K562 (cell line): ENCODE data around the gene COL4A5. TPM values are rescaled to one million over a fixed set of nuclear protein-coding genes. Genes with fewer than 3 reads are reported as not detected.

Experiments used
- ATAC-seq: fragments of 200-7000 bp; cut with Tn5 transposase; 3 replicates; pipeline ENCODE4 v1.9.1; 2020; ENCODE audit warnings: moderate library complexity
- BruUV-seq: library from RNA; stranded (reverse); fragments of 400-500 nt; replicated peaks from 2 replicates; lab custom pipeline; 2021; lab: Mats Ljungman, UMichigan
- CTCF ChIA-PET: fragments of 300-600 bp; formaldehyde crosslinking; extraction: SDS; loops from one replicate; lab custom pipeline; 2021; ENCODE audit warnings: low intra/inter-chr PET ratio; lab: Yijun Ruan, JAX
- POLR2A ChIA-PET: fragments of 300-600, 350-650 bp; sonication (Branson Sonifier 250); formaldehyde crosslinking; extraction: SDS; loops from one replicate; lab custom pipeline; 2021; ENCODE audit warnings: antibody characterized with exemption, inconsistent platforms; lab: Yijun Ruan, JAX
- DNase-seq, 4 experiments: peaks; one replicate each; pipeline versions ENCODE4 v3.0.0 to v3.0.0-alpha.2; 2011 to 2018; ENCODE audit warnings: low spot score in 3 of 4, mixed read lengths in 3 of 4; ENCODE audit errors: extremely low read depth in 1 of 4
- FAIRE-seq: peaks from 2 replicates; lab custom pipeline; 2011; peaks lifted over from hg19 to GRCh38; lab: Jason Lieb, UNC
- H2AFZ ChIP-seq: 2 replicates; pipeline ENCODE4 v1.6.0; 2011; ENCODE audit warnings: low read depth, low read length, control low read depth, inconsistent platforms
- H3K27ac ChIP-seq: fragments of 200-600 bp; 3 replicates; pipeline ENCODE4 v1.8.0; 2011; ENCODE audit warnings: low read depth, mild to moderate bottlenecking, control low read depth, inconsistent platforms, low read length, moderate library complexity, mixed read lengths; ENCODE audit errors: extremely low read depth
- H3K27me3 ChIP-seq, 2 experiments: fragments of 300-600 bp in 1 of 2; 2 replicates in 1 of 2; 3 replicates in 1 of 2; pipeline versions ENCODE4 v1.6.0 to v1.8.0; 2011; ENCODE audit warnings: inconsistent platforms in 2 of 2, low read length in 2 of 2, mild to moderate bottlenecking in 1 of 2, mixed read lengths in 1 of 2, moderate library complexity in 1 of 2; ENCODE audit not compliant: control insufficient read depth in 2 of 2, insufficient read depth in 2 of 2
- H3K36me3 ChIP-seq: fragments of 300-600 bp; 3 replicates; pipeline ENCODE4 v1.8.0; 2011; ENCODE audit warnings: mild to moderate bottlenecking, low read length, inconsistent platforms; ENCODE audit not compliant: control insufficient read depth, insufficient read depth
- H3K4me1 ChIP-seq, 2 experiments: fragments of 200-600 bp in 1 of 2; replicated peaks in 1 of 2; 2 replicates in 1 of 2; 3 replicates in 1 of 2; pipeline versions ENCODE4 v1.5.1 to v1.8.0; 2011; ENCODE audit warnings: inconsistent platforms in 2 of 2, low read length in 2 of 2, mild to moderate bottlenecking in 1 of 2, mixed read lengths in 1 of 2, moderate library complexity in 1 of 2; ENCODE audit not compliant: control insufficient read depth in 2 of 2, insufficient read depth in 2 of 2
- H3K4me2 ChIP-seq: 2 replicates; pipeline ENCODE4 v1.6.1; 2011; ENCODE audit warnings: low read length, control low read depth, inconsistent platforms, mixed read lengths; ENCODE audit not compliant: insufficient read depth
- H3K4me3 ChIP-seq: fragments of 200-600 bp; sonication (generic), shearing (Covaris generic); 2 replicates; pipeline ENCODE4 v1.5.1; 2016; ENCODE audit warnings: control low read depth, inconsistent platforms
- H3K79me2 ChIP-seq: fragments of 200-600 bp; 3 replicates; pipeline ENCODE4 v1.8.0; 2011; ENCODE audit warnings: low read length, inconsistent platforms; ENCODE audit not compliant: control insufficient read depth, insufficient read depth
- H3K9ac ChIP-seq, 2 experiments: 2 replicates each; pipeline versions ENCODE4 v1.6.0 to v1.6.1; 2011; ENCODE audit warnings: low read depth in 2 of 2, low read length in 2 of 2, control low read depth in 1 of 2, inconsistent platforms in 1 of 2, mild to moderate bottlenecking in 1 of 2, mixed read lengths in 1 of 2; ENCODE audit not compliant: insufficient read depth in 1 of 2
- H3K9me1 ChIP-seq: one replicate; pipeline ENCODE4 v1.6.0; 2011; ENCODE audit warnings: inconsistent platforms, mild to moderate bottlenecking, low read length, moderate library complexity; ENCODE audit not compliant: control insufficient read depth, insufficient read depth
- H3K9me3 ChIP-seq: replicated peaks from 2 replicates; pipeline ENCODE4 v1.5.1; 2011; ENCODE audit warnings: low read depth, low read length, inconsistent platforms; ENCODE audit not compliant: control insufficient read depth, insufficient read depth
- H4K20me1 ChIP-seq: replicated peaks from 2 replicates; pipeline ENCODE4 v1.6.1; 2011; ENCODE audit warnings: low read length, inconsistent platforms, mixed read lengths; ENCODE audit not compliant: control insufficient read depth, insufficient read depth
- BCL6 ChIP-seq: fragments of 250-450 bp; sonication (Bioruptor Pico); IDR thresholded peaks from 2 replicates; pipeline ENCODE4 v1.4.0; 2020
- C11orf30 ChIP-seq: fragments of 450-650 bp; IDR thresholded peaks from 2 replicates; pipeline ENCODE4 v1.6.1; 2016; ENCODE audit warnings: low read depth, mild to moderate bottlenecking
- FOXA3 ChIP-seq, 2 experiments: fragments of 450-650 bp in 1 of 2; sonication (generic) in 1 of 2; formaldehyde crosslinking; IDR thresholded peaks in 1 of 2; conservative IDR thresholded peaks in 1 of 2; 2 replicates each; pipeline versions ENCODE4 v1.4.0 to v1.8.0; 2020 to 2022; ENCODE audit warnings: mild to moderate bottlenecking in 2 of 2, missing genetic modification reagents in 1 of 2
- FOXP1 ChIP-seq: sonication (generic); formaldehyde crosslinking; IDR thresholded peaks from 2 replicates; pipeline ENCODE4 v1.8.0; 2022; ENCODE audit warnings: mild to moderate bottlenecking, missing genetic modification reagents
- HSF4 ChIP-seq: fragments of 250-450 bp; sonication (Bioruptor Pico); IDR thresholded peaks from 2 replicates; pipeline ENCODE4 v2.1.2; 2022; ENCODE audit warnings: mild to moderate bottlenecking, moderate library complexity, borderline replicate concordance
- KAT2B ChIP-seq: IDR thresholded peaks from one replicate; pipeline ENCODE4 v1.6.1; 2012; ENCODE audit warnings: low read depth, mild to moderate bottlenecking, control low read depth, inconsistent platforms, low read length, moderate library complexity
- NR2F6 ChIP-seq: fragments of 450-650 bp; formaldehyde crosslinking; IDR thresholded peaks from 2 replicates; pipeline ENCODE4 v1.4.0; 2020; ENCODE audit warnings: mild to moderate bottlenecking
- SMAD3 ChIP-seq: fragments of 450-650 bp; formaldehyde crosslinking; conservative IDR thresholded peaks from 2 replicates; pipeline ENCODE4 v1.4.0; 2020; ENCODE audit warnings: mild to moderate bottlenecking
- TEAD2 ChIP-seq: fragments of 450-650 bp; IDR thresholded peaks from 2 replicates; pipeline ENCODE4 v1.6.1; 2016; ENCODE audit warnings: missing genetic modification characterization, control low read depth, missing compliant biosample characterization
- ZNF143 ChIP-seq: sonication (generic); formaldehyde crosslinking; IDR thresholded peaks from 2 replicates; pipeline ENCODE4 v1.9.0; 2022; ENCODE audit warnings: mild to moderate bottlenecking, missing genetic modification reagents
- ZNF76 ChIP-seq: fragments of 250-450 bp; sonication (Bioruptor Pico); IDR thresholded peaks from 2 replicates; pipeline ENCODE4 v1.4.0; 2020; ENCODE audit warnings: mild to moderate bottlenecking, moderate library complexity, borderline replicate concordance
- WGBS: fragments of 100-300 bp; shearing (Covaris generic); methylation state at CpG from one replicate; pipeline ENCODE4 v1.1.6; 2016; ENCODE audit warnings: low coverage, mixed read lengths; ENCODE audit not compliant: insufficient coverage; ENCODE audit errors: missing lambda C conversion rate; 5-methylcytosine and 5-hydroxymethylcytosine counted together
- in situ Hi-C: fragments of 300-500 bp; cut with MboI; formaldehyde crosslinking; loops from 4 replicates; pipeline ENCODE4 v1.15.0; 2018; ENCODE audit warnings: inconsistent platforms, mixed read lengths
- intact Hi-C: fragments of 100-400 bp; cut with micrococcal nuclease; formaldehyde crosslinking; loops from 2 replicates; pipeline ENCODE4 v1.14.2; 2022
- polyA plus RNA-seq, 8 experiments: library from polyadenylated mRNA; depleted of rRNA in 4 of 8; stranded (reverse) in 5 of 8; unstranded in 3 of 8; fragments of >200 nt; fragmentation: Nextera tagmentation in 2 of 8; fragmentation: Illumina TruSeq in 1 of 8; extraction: Ambion mirVana in 2 of 8; extraction: Trizol in 1 of 8; gene quantifications; 2 replicates each; pipeline versions ENCODE4 v1.2.1 to v1.2.3, GENCODE V29; 2011 to 2014; ENCODE audit warnings: inconsistent platforms in 1 of 8, missing spikeins in 1 of 8
- total RNA-seq, 7 experiments: library from RNA; depleted of rRNA in 6 of 7; stranded (reverse); fragments of >200 nt in 6 of 7; fragmentation: Illumina TruSeq in 2 of 7; extraction: Trizol in 2 of 7; gene quantifications; 2 replicates each; pipeline versions ENCODE4 v1.2.1 to v1.2.3, GENCODE V29; 2011 to 2021; ENCODE audit warnings: low replicate concordance in 1 of 7
- TF ChIP-seq, protein P1 (sequence below): sonication (generic); formaldehyde crosslinking; IDR thresholded peaks from 2 replicates; pipeline ENCODE4 v1.8.0; 2023; ENCODE audit warnings: mild to moderate bottlenecking, missing genetic modification reagents

COL4A5 gene
- total and polyA plus RNA-seq, 9 of the 15 experiments (the other 6 are each of a cell fraction or from before 2014, with no cell fraction given) = 0.66 to 2.5 (median 1.8) TPM

DNA sequence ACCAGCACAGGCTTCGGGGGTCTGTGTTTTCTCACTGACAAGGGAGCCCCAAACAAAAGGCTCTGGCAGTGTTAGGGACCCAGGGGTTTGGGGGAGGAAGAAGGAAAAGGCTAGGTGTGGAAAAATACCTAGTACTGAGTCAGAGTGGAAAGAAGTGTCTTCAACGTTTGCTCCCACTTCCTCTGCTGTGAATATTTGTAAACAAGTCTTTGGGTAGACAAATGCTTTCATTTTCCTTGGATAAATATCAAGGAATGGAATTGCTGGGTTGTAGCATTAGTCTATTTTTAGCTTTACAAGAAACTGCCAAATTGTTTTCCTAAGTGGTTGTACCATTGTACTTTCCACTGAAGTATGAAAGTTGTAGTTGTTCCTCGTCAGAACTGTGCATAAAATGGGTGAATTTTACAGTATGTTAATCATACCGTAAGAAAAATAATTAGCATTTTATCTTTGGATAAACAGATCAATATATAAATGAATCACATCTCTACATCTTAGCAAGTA is 17.4 kb downstream of the COL4A5 start:
- Histone ChIP-seq H3K27ac (no peak overlapping the region), H3K4me3 (no peak overlapping the region), H2AFZ (no peak overlapping the region), H3K27me3 (no peaks in the 10 kb centered on the region), H3K36me3 (no peaks in the 10 kb centered on the region), H3K79me2 (no peaks in the 10 kb centered on the region), H3K9me1 (no peaks in the 10 kb centered on the region), H4K20me1 (no peaks in the 10 kb centered on the region), H3K9me3 (no peaks in the 10 kb centered on the region), H3K9ac (no peak overlapping the region), H3K4me2 (no peak overlapping the region), H3K4me1 (no peaks in the 10 kb centered on the region)
- intact Hi-C loops = no loop called here
- WGBS = 2% methylated on average over 4 of the region's 4 CpGs
- ChIA-PET CTCF (no interaction called here), POLR2A (no interaction called here)
- no TSS peak for BruUV-seq
- in situ Hi-C loops = no loop called here
- FAIRE-seq (no peak), DNase-seq (no peak), ATAC-seq (no peak)
- TF ChIP-seq SMAD3 (CRISPR knock-in tag) = no peak

DNA sequence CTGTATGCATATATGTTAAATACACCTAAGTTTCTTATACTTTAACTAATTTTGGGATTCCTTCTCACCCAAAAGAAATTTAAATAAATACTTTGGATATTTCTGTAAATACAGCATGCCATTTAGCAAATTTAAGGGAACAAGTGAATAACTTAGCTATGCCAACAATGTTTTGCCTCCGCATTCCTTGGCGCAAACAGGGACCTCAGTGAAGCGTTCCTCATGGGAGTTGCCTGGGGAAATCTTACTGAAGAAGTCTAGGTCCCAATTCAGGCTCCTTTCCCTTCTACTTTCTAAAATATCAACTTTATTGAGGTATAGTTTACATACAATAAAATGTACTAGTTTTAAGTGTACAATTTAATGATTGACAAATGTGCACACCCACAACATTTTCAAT is 25.0 kb downstream of the COL4A5 start:
- no peak for DNase-seq
- no peaks in the 10 kb centered on the region for H3K4me1 ChIP-seq
- H3K4me3 ChIP-seq = no peak overlapping the region
- no peaks in the 10 kb centered on the region for H4K20me1 ChIP-seq
- no peak overlapping the region for H2AFZ ChIP-seq
- ATAC-seq = no peak
- no peak overlapping the region for H3K27ac ChIP-seq
- intact Hi-C loops = no loop called here
- FAIRE-seq = no peak
- H3K9me3 ChIP-seq = no peaks in the 10 kb centered on the region
- POLR2A ChIA-PET = no interaction called here
- no peak overlapping the region for H3K4me2 ChIP-seq
- TF ChIP-seq FOXA3 (CRISPR knock-in tag; conservative IDR thresholded peaks at IDR 0.05 in 1 of 2, IDR thresholded peaks at IDR 0.05 in 1 of 2) (no peak), ZNF143 (CRISPR knock-in tag) (no peak), BCL6 (CRISPR knock-in tag) (no peak), C11orf30 (no peak), NR2F6 (CRISPR knock-in tag) (no peak), ZNF76 (CRISPR knock-in tag) (no peak), HSF4 (CRISPR knock-in tag) (no peak), TEAD2 (no peak), FOXP1 (no peak), KAT2B (no peak)
- TF ChIP-seq, protein P1, sequence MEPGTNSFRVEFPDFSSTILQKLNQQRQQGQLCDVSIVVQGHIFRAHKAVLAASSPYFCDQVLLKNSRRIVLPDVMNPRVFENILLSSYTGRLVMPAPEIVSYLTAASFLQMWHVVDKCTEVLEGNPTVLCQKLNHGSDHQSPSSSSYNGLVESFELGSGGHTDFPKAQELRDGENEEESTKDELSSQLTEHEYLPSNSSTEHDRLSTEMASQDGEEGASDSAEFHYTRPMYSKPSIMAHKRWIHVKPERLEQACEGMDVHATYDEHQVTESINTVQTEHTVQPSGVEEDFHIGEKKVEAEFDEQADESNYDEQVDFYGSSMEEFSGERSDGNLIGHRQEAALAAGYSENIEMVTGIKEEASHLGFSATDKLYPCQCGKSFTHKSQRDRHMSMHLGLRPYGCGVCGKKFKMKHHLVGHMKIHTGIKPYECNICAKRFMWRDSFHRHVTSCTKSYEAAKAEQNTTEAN (CRISPR knock-in tag) = no peak
- TF ChIP-seq, all 486 proteins: peak for 0
- Histone ChIP-seq H3K9ac (no peak overlapping the region), H3K36me3 (no peaks in the 10 kb centered on the region), H3K27me3 (no peaks in the 10 kb centered on the region), H3K79me2 (no peaks in the 10 kb centered on the region), H3K9me1 (no peaks in the 10 kb centered on the region)
- CTCF ChIA-PET = no interaction called here
- in situ Hi-C loops = no loop called here
- no TSS peak for BruUV-seq
- WGBS = 35% methylated on average over 3 of the region's 3 CpGs
